PC-3 (cell line): ENCODE data around the gene TMEM190.

Source experiments
- CTCF ChIP-seq: fragments of 300-600 bp; sonication (generic); conservative IDR thresholded peaks from 2 replicates; pipeline ENCODE4 v1.5.1; 2017; ENCODE audit warnings: antibody characterized with exemption, low read depth, mild to moderate bottlenecking, low read length
- EZH2 ChIP-seq: fragments of 300-600 bp; sonication (generic); IDR thresholded peaks from one replicate; pipeline ENCODE4 v1.6.1; 2017; ENCODE audit warnings: antibody characterized with exemption, mild to moderate bottlenecking, low read length; ENCODE audit not compliant: unreplicated experiment
- EZH2phosphoT487 ChIP-seq: fragments of 300-600 bp; sonication (generic); IDR thresholded peaks from 2 replicates; pipeline ENCODE4 v1.6.1; 2018; ENCODE audit warnings: mild to moderate bottlenecking, antibody characterized with exemption, low read length, borderline replicate concordance

DNA sequence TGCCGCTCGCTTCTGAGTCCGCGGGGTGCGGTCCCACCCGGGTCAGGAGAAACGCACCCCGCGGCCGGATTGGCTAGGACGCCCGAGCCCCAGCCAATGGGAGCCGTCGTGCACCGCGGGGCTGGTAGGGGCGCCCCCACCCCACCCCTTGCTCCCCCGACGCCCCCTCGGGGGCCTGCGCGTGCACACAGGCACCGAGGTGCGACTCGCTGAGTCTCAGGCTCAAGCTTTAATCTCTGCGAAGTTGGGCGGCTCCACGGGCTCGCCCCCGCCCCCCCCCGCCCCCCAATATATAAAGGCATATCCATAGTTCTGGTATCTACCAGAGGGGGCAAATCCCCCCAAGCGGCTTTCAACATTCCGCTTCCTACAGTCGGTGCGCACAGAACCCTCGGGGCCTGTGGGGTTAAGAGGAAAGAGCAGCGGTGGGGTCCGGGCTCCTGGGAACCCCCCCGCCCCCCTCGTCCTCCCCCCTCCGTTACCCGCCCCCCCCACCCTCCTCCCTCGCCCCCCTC, 21.9 kb upstream of the TMEM190 start, which contains the start of gene COX6B2:
- no peak for TF ChIP-seq CTCF
- no peak for TF ChIP-seq EZH2
- TF ChIP-seq EZH2phosphoT487 = no peak
